Trophoblast cell (in vitro differentiated cells and primary cell): ENCODE data around the gene DLGAP1.
A peak's percentile ranks its signal among the peaks of the same experiment; 100 is the strongest.

Source experiments
- DNase-seq, 2 donors: peaks; one replicate each; pipeline ENCODE4 v3.0.0-alpha.2; 2016
- H2AFZ ChIP-seq: 2 replicates; pipeline ENCODE4 v1.6.1; 2013; ENCODE audit warnings: low read length, moderate library complexity, mild to moderate bottlenecking; ENCODE audit not compliant: insufficient read depth, poor library complexity
- H2AK5ac ChIP-seq: 2 replicates; pipeline ENCODE4 v1.6.1; 2013; ENCODE audit warnings: mild to moderate bottlenecking, low read length
- H2BK120ac ChIP-seq: 2 replicates; pipeline ENCODE4 v1.6.1; 2013; ENCODE audit warnings: low read length, mild to moderate bottlenecking, moderate library complexity; ENCODE audit not compliant: insufficient read depth, poor library complexity
- H2BK12ac ChIP-seq: 2 replicates; pipeline ENCODE4 v1.6.1; 2013; ENCODE audit warnings: mild to moderate bottlenecking, low read length, moderate library complexity
- H2BK5ac ChIP-seq: 2 replicates; pipeline ENCODE4 v1.6.1; 2013; ENCODE audit warnings: low read length, low read depth, moderate library complexity, mild to moderate bottlenecking; ENCODE audit not compliant: poor library complexity
- H3K14ac ChIP-seq: 2 replicates; pipeline ENCODE4 v1.6.1; 2013; ENCODE audit warnings: mild to moderate bottlenecking, low read length
- H3K18ac ChIP-seq: 2 replicates; pipeline ENCODE4 v1.6.1; 2013; ENCODE audit warnings: mild to moderate bottlenecking, low read length
- H3K23ac ChIP-seq: 2 replicates; pipeline ENCODE4 v1.6.1; 2013; ENCODE audit warnings: low read length
- H3K27ac ChIP-seq: 2 replicates; pipeline ENCODE4 v1.5.1; 2013; ENCODE audit warnings: low read depth, mild to moderate bottlenecking, inconsistent platforms, low read length, moderate library complexity
- H3K27me3 ChIP-seq: 2 replicates; pipeline ENCODE4 v1.6.1; 2013; ENCODE audit warnings: inconsistent platforms, mild to moderate bottlenecking, low read length, moderate library complexity; ENCODE audit not compliant: insufficient read depth
- H3K36me3 ChIP-seq, 2 experiments: 1 replicate in 1 of 2; 2 replicates in 1 of 2; pipeline ENCODE4 v1.6.1; 2013; ENCODE audit warnings: low read length in 2 of 2, mild to moderate bottlenecking in 2 of 2, moderate library complexity in 1 of 2; ENCODE audit not compliant: insufficient read depth in 2 of 2, control insufficient read depth in 1 of 2
- H3K4ac ChIP-seq: 2 replicates; pipeline ENCODE4 v1.6.1; 2013; ENCODE audit warnings: low read depth, mild to moderate bottlenecking, low read length, moderate library complexity
- H3K4me1 ChIP-seq, 2 experiments: 1 replicate in 1 of 2; 2 replicates in 1 of 2; pipeline ENCODE4 v1.6.1; 2013; ENCODE audit warnings: low read length in 2 of 2, mild to moderate bottlenecking in 2 of 2, moderate library complexity in 1 of 2; ENCODE audit not compliant: insufficient read depth in 2 of 2, control insufficient read depth in 1 of 2
- H3K4me2 ChIP-seq: 2 replicates; pipeline ENCODE4 v1.6.1; 2013; ENCODE audit warnings: inconsistent platforms, mild to moderate bottlenecking, low read length, moderate library complexity
- H3K4me3 ChIP-seq: 2 replicates; pipeline ENCODE4 v1.5.1; 2013; ENCODE audit warnings: mild to moderate bottlenecking, low read depth, low read length, inconsistent platforms
- H3K79me1 ChIP-seq: one replicate; pipeline ENCODE4 v1.6.1; 2013; ENCODE audit warnings: low read length
- H3K79me2 ChIP-seq: 2 replicates; pipeline ENCODE4 v1.6.1; 2013; ENCODE audit warnings: low read length, mild to moderate bottlenecking; ENCODE audit not compliant: control insufficient read depth, insufficient read depth, poor library complexity
- H3K9ac ChIP-seq: 2 replicates; pipeline ENCODE4 v1.6.1; 2013; ENCODE audit warnings: mild to moderate bottlenecking, low read length
- H3K9me3 ChIP-seq: 2 replicates; pipeline ENCODE4 v1.6.1; 2013; ENCODE audit warnings: low read depth, mild to moderate bottlenecking, control low read depth, inconsistent platforms, low read length; ENCODE audit not compliant: insufficient read depth
- H4K12ac ChIP-seq: 2 replicates; pipeline ENCODE4 v1.6.1; 2013; ENCODE audit warnings: low read depth, mild to moderate bottlenecking, low read length, moderate library complexity
- H4K8ac ChIP-seq: 2 replicates; pipeline ENCODE4 v1.6.1; 2013; ENCODE audit warnings: low read depth, mild to moderate bottlenecking, low read length, moderate library complexity
- H4K91ac ChIP-seq: one replicate; pipeline ENCODE4 v1.6.1; 2013; ENCODE audit warnings: low read depth, mild to moderate bottlenecking, low read length, moderate library complexity
- WGBS: extraction: QIAGEN DNeasy Blood & Tissue Kit; methylation state at CpG from one replicate; pipeline ENCODE4 v1.1.7; 2013; ENCODE audit warnings: missing lambda C conversion rate; ENCODE audit not compliant: insufficient read length, insufficient coverage; ENCODE audit errors: extremely low coverage; 5-methylcytosine and 5-hydroxymethylcytosine counted together

The DLGAP1 gene

DNA sequence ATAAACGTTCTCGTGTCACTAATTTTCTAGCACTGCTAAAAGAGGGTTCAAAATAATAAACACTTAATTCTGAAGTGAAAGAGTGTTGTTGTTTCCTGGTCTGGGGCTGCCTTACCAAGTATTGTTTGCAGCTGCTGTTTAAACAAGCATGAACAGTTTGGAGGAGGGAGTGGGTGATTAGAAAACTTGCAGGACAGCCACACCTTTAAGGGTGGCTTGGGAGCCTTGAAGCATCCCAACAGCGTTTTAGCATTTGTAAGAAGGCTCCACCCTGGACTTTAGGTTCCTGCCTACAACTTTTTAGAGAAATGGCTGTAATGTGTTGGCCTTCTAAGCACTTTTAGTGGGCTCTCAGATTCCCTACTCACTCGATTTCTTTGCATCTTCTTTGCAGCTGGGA is 633.6 kb downstream of the DLGAP1 start:
- no peak overlapping the region for H3K4me2 ChIP-seq
- no peak overlapping the region for H2AFZ ChIP-seq
- no peak overlapping the region for H3K23ac ChIP-seq
- H3K14ac ChIP-seq = no peak overlapping the region
- no peak overlapping the region for H4K8ac ChIP-seq
- H2BK12ac ChIP-seq = no peak overlapping the region
- no peaks in the 10 kb centered on the region for H3K79me1 ChIP-seq
- no peak overlapping the region for H3K9ac ChIP-seq
- no peak overlapping the region for H4K12ac ChIP-seq
- no peak overlapping the region for H3K18ac ChIP-seq
- no peak overlapping the region for H3K4ac ChIP-seq
- no peaks in the 10 kb centered on the region for H3K79me2 ChIP-seq
- no peak for DNase-seq
- no peak overlapping the region for H2BK5ac ChIP-seq
- no peak overlapping the region for H2AK5ac ChIP-seq
- H3K36me3 ChIP-seq = no peaks in the 10 kb centered on the region
- no peak overlapping the region for H4K91ac ChIP-seq
- H2BK120ac ChIP-seq = no peak overlapping the region
- H3K4me3 ChIP-seq = no peak overlapping the region
- H3K27ac ChIP-seq = no peak overlapping the region
- no peaks in the 10 kb centered on the region for H3K9me3 ChIP-seq
- H3K4me1 ChIP-seq = no peaks in the 10 kb centered on the region
- H3K27me3 ChIP-seq = no peaks in the 10 kb centered on the region
- WGBS = no CpG with 5 or more reads among the region's 4 CpGs

DNA sequence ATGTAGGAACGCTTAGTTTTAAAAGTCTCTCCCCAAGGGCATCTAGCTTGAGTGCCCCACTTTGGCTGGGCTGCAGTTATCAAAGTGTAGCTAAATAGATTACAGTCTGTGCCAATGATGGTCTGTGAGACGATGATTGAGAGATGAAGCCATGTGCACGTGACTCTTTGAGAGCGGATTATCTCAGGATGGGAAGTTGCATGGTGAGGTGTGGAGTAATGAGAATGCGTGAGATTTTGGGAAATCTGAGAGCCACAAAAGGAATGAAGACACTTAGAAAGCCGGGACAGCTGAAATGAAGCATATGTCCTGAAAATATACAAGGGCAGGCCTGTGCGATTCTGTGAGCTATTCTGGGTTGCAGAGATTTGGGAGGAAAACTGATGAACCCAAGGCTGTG is 635.1 kb downstream of the DLGAP1 start:
- no peaks in the 10 kb centered on the region for H3K4me1 ChIP-seq
- H3K4me2 ChIP-seq = no peak overlapping the region
- H3K4ac ChIP-seq = no peak overlapping the region
- no peak overlapping the region for H2BK120ac ChIP-seq
- no peak overlapping the region for H2BK5ac ChIP-seq
- no peaks in the 10 kb centered on the region for H3K36me3 ChIP-seq
- H3K79me2 ChIP-seq = no peaks in the 10 kb centered on the region
- H4K8ac ChIP-seq = no peak overlapping the region
- no peak overlapping the region for H3K23ac ChIP-seq
- H3K14ac ChIP-seq = no peak overlapping the region
- H2AK5ac ChIP-seq = no peak overlapping the region
- H2AFZ ChIP-seq = no peak overlapping the region
- H3K27me3 ChIP-seq = no peaks in the 10 kb centered on the region
- no peak overlapping the region for H3K18ac ChIP-seq
- H3K4me3 ChIP-seq = no peak overlapping the region
- H3K9me3 ChIP-seq = no peaks in the 10 kb centered on the region
- no peaks in the 10 kb centered on the region for H3K79me1 ChIP-seq
- no peak overlapping the region for H2BK12ac ChIP-seq
- no peak overlapping the region for H3K27ac ChIP-seq
- DNase-seq = no peak
- H3K9ac ChIP-seq = no peak overlapping the region
- H4K91ac ChIP-seq = no peak overlapping the region
- no CpG with 5 or more reads among the region's 7 CpGs for WGBS
- no peak overlapping the region for H4K12ac ChIP-seq

DNA sequence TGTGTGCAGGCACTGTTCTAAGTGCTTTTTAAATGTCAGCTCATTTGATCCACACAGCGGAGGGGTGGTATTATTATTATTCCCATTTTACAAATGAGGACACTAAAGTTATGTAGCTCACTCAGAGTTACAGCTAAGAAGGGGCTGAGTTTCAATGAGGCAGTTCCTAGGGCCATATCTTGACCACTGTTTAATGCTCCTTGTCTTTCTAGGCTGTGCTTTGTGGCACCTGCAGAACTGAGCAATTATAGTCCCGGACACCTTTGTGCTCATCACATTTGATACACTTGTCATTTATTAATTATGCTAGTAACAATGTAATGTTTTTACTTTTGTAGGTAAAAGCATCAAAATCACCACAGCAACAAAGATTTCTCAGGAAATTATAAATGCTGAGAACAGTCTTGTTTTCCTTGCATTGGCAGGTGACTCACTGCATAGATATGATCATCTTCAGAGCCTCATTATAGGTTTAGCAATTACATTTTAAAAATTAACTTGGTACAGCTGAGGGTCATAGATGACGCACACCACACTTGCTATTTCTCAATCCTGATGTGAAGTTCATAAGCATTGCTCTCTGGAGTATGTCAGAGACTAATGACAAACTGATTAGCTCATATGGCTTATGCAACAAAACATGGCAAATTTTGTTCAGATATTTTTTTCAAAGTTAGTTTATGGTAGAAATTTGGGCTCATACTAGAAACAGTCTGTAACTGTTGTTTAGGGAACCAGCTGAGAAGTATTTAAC is 638.3 kb downstream of the DLGAP1 start:
- Histone ChIP-seq H3K14ac (no peak overlapping the region), H2BK5ac (no peak overlapping the region), H4K12ac (no peak overlapping the region), H2AFZ (no peak overlapping the region), H3K4me3 (no peak overlapping the region), H3K4me2 (no peak overlapping the region), H3K9me3 (no peaks in the 10 kb centered on the region), H2BK120ac (no peak overlapping the region), H3K36me3 (no peaks in the 10 kb centered on the region), H2AK5ac (no peak overlapping the region), H3K27me3 (no peaks in the 10 kb centered on the region), H3K9ac (no peak overlapping the region), H3K27ac (no peak overlapping the region), H4K91ac (no peak overlapping the region), H3K79me1 (no peaks in the 10 kb centered on the region), H4K8ac (no peak overlapping the region), H3K23ac (no peak overlapping the region), H3K4ac (no peak overlapping the region), H3K79me2 (no peaks in the 10 kb centered on the region), H3K4me1 (no peaks in the 10 kb centered on the region), H3K18ac (no peak overlapping the region), H2BK12ac (no peak overlapping the region)
- DNase-seq = peak; percentile 79 to 96
- no CpG with 5 or more reads among the region's 3 CpGs for WGBS

- Histone ChIP-seq H2BK5ac (no peak overlapping the region), H3K79me1 (no peaks in the 10 kb centered on the region), H3K27me3 (no peaks in the 10 kb centered on the region), H4K91ac (no peak overlapping the region), H3K14ac (no peak overlapping the region), H3K27ac (no peak overlapping the region), H3K36me3 (no peaks in the 10 kb centered on the region), H3K9me3 (no peaks in the 10 kb centered on the region), H4K8ac (no peak overlapping the region), H3K4me1 (no peaks in the 10 kb centered on the region), H3K9ac (no peak overlapping the region), H3K18ac (no peak overlapping the region), H3K79me2 (no peaks in the 10 kb centered on the region), H3K4me3 (no peak overlapping the region), H2AK5ac (no peak overlapping the region), H3K23ac (no peak overlapping the region), H2BK12ac (no peak overlapping the region), H3K4me2 (no peak overlapping the region), H2AFZ (no peak overlapping the region), H4K12ac (no peak overlapping the region), H2BK120ac (no peak overlapping the region), H3K4ac (no peak overlapping the region)
- WGBS = no CpG with 5 or more reads among the region's 2 CpGs
- DNase-seq = no peak
These were observed 639.1 kb downstream of the DLGAP1 start for GRCh38 chr18:3815991-3816390.
